HepG2 (cell line): Measurements from ENCODE around the gene NAV2. TPM values are rescaled to one million over a fixed set of nuclear protein-coding genes. Genes with fewer than 3 reads are reported as not detected.

Source experiments
- FOXP1 ChIP-seq, 2 experiments: fragments of 450-650 bp in 1 of 2; IDR thresholded peaks; 2 replicates each; pipeline ENCODE4 v1.6.1; 2017 to 2018; ENCODE audit warnings: antibody characterized with exemption in 1 of 2
- HOXA5 ChIP-seq: sonication (generic); formaldehyde crosslinking; IDR thresholded peaks from 2 replicates; pipeline ENCODE4 v1.4.0; 2020; ENCODE audit warnings: missing genetic modification reagents
- NR0B2 ChIP-seq: sonication (generic); formaldehyde crosslinking; IDR thresholded peaks from 2 replicates; pipeline ENCODE4 v1.4.0; 2020; ENCODE audit warnings: mild to moderate bottlenecking, missing genetic modification reagents
- ZNF768 ChIP-seq: sonication (generic); formaldehyde crosslinking; IDR thresholded peaks from 2 replicates; pipeline ENCODE4 v1.4.0; 2020; ENCODE audit warnings: missing genetic modification reagents
- polyA plus RNA-seq, 8 experiments: library from polyadenylated mRNA; depleted of rRNA in 3 of 8; stranded (reverse) in 7 of 8; unstranded in 1 of 8; fragments of >200 nt; fragmentation: Illumina TruSeq in 4 of 8; extraction: Trizol in 4 of 8; gene quantifications; 2 replicates each; pipeline versions ENCODE4 v1.2.1 to v1.2.3, GENCODE V29; 2011 to 2016; ENCODE audit warnings: low read depth in 4 of 8, missing spikeins in 1 of 8, mixed read lengths in 1 of 8; ENCODE audit not compliant: insufficient read depth in 1 of 8
- total RNA-seq, 5 experiments: library from RNA; depleted of rRNA; stranded (reverse); fragments of >200 nt; fragmentation: Illumina TruSeq; extraction: Trizol; gene quantifications; 2 replicates each; pipeline ENCODE4 v1.2.3, GENCODE V29; 2016; ENCODE audit warnings: low read depth in 1 of 5
- TF ChIP-seq, protein P1 (sequence below): sonication (generic); formaldehyde crosslinking; IDR thresholded peaks from 2 replicates; pipeline ENCODE4 v1.4.0; 2020; ENCODE audit warnings: mild to moderate bottlenecking, missing genetic modification reagents
- TF ChIP-seq, protein P2 (sequence below): sonication (generic); formaldehyde crosslinking; IDR thresholded peaks from 2 replicates; pipeline ENCODE4 v1.4.0; 2020; ENCODE audit warnings: mild to moderate bottlenecking, missing genetic modification reagents, borderline replicate concordance
- TF ChIP-seq, protein P3 (sequence below): sonication (generic); formaldehyde crosslinking; IDR thresholded peaks from 2 replicates; pipeline ENCODE4 v1.4.0; 2020; ENCODE audit warnings: missing genetic modification reagents, borderline replicate concordance

The NAV2 gene
- total and polyA plus RNA-seq, 2 of the 13 experiments (the other 11 are each of a cell fraction or from before 2014, with no cell fraction given), result 9.3 to 34.6 TPM

- TF ChIP-seq FOXP1 (IDR thresholded peaks at IDR 0.05) (no peak), FOXP1 (CRISPR knock-in tag; IDR thresholded peaks at IDR 0.05) (no peak), ZNF768 (CRISPR knock-in tag) (no peak), HOXA5 (CRISPR knock-in tag) (no peak), NR0B2 (CRISPR knock-in tag) (no peak)
- TF ChIP-seq, protein P1, sequence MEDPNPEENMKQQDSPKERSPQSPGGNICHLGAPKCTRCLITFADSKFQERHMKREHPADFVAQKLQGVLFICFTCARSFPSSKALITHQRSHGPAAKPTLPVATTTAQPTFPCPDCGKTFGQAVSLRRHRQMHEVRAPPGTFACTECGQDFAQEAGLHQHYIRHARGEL, result no peak
- TF ChIP-seq, protein P2, sequence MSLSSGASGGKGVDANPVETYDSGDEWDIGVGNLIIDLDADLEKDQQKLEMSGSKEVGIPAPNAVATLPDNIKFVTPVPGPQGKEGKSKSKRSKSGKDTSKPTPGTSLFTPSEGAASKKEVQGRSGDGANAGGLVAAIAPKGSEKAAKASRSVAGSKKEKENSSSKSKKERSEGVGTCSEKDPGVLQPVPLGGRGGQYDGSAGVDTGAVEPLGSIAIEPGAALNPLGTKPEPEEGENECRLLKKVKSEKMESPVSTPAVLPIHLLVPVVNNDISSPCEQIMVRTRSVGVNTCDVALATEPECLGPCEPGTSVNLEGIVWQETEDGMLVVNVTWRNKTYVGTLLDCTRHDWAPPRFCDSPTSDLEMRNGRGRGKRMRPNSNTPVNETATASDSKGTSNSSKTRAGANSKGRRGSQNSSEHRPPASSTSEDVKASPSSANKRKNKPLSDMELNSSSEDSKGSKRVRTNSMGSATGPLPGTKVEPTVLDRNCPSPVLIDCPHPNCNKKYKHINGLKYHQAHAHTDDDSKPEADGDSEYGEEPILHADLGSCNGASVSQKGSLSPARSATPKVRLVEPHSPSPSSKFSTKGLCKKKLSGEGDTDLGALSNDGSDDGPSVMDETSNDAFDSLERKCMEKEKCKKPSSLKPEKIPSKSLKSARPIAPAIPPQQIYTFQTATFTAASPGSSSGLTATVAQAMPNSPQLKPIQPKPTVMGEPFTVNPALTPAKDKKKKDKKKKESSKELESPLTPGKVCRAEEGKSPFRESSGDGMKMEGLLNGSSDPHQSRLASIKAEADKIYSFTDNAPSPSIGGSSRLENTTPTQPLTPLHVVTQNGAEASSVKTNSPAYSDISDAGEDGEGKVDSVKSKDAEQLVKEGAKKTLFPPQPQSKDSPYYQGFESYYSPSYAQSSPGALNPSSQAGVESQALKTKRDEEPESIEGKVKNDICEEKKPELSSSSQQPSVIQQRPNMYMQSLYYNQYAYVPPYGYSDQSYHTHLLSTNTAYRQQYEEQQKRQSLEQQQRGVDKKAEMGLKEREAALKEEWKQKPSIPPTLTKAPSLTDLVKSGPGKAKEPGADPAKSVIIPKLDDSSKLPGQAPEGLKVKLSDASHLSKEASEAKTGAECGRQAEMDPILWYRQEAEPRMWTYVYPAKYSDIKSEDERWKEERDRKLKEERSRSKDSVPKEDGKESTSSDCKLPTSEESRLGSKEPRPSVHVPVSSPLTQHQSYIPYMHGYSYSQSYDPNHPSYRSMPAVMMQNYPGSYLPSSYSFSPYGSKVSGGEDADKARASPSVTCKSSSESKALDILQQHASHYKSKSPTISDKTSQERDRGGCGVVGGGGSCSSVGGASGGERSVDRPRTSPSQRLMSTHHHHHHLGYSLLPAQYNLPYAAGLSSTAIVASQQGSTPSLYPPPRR (CRISPR knock-in tag), result no peak
- TF ChIP-seq, protein P3, sequence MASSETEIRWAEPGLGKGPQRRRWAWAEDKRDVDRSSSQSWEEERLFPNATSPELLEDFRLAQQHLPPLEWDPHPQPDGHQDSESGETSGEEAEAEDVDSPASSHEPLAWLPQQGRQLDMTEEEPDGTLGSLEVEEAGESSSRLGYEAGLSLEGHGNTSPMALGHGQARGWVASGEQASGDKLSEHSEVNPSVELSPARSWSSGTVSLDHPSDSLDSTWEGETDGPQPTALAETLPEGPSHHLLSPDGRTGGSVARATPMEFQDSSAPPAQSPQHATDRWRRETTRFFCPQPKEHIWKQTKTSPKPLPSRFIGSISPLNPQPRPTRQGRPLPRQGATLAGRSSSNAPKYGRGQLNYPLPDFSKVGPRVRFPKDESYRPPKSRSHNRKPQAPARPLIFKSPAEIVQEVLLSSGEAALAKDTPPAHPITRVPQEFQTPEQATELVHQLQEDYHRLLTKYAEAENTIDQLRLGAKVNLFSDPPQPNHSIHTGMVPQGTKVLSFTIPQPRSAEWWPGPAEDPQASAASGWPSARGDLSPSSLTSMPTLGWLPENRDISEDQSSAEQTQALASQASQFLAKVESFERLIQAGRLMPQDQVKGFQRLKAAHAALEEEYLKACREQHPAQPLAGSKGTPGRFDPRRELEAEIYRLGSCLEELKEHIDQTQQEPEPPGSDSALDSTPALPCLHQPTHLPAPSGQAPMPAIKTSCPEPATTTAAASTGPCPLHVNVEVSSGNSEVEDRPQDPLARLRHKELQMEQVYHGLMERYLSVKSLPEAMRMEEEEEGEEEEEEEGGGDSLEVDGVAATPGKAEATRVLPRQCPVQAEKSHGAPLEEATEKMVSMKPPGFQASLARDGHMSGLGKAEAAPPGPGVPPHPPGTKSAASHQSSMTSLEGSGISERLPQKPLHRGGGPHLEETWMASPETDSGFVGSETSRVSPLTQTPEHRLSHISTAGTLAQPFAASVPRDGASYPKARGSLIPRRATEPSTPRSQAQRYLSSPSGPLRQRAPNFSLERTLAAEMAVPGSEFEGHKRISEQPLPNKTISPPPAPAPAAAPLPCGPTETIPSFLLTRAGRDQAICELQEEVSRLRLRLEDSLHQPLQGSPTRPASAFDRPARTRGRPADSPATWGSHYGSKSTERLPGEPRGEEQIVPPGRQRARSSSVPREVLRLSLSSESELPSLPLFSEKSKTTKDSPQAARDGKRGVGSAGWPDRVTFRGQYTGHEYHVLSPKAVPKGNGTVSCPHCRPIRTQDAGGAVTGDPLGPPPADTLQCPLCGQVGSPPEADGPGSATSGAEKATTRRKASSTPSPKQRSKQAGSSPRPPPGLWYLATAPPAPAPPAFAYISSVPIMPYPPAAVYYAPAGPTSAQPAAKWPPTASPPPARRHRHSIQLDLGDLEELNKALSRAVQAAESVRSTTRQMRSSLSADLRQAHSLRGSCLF (CRISPR knock-in tag), result no peak
Observed at GRCh38 chr11:20105427-20105826, 392.8 kb downstream of the NAV2 start (continued).
